MM.1S (cell line): Measurements from ENCODE around the gene KMT2D.

ENCODE experiments used
- DNase-seq: peaks from one replicate; pipeline ENCODE4 v3.0.0-alpha.2; 2015
- H2AFZ ChIP-seq: fragments of 300-600 bp; sonication (generic); 2 replicates; pipeline ENCODE4 v1.6.0; 2016; ENCODE audit warnings: antibody characterized with exemption, low read length
- H3F3A ChIP-seq: fragments of 300-600 bp; sonication (generic); 2 replicates; pipeline ENCODE4 v1.6.1; 2016; ENCODE audit warnings: mild to moderate bottlenecking, antibody characterized with exemption, low read length, moderate library complexity, mixed read lengths; ENCODE audit not compliant: insufficient read depth
- H3K27ac ChIP-seq: fragments of 300-600 bp; sonication (generic); 2 replicates; pipeline ENCODE4 v1.5.1; 2016; ENCODE audit warnings: mild to moderate bottlenecking, low read length
- H3K27me3 ChIP-seq: fragments of 300-600 bp; sonication (generic); replicated peaks from 2 replicates; pipeline ENCODE4 v1.6.0; 2016; ENCODE audit warnings: low read length; ENCODE audit not compliant: insufficient read depth
- H3K36me3 ChIP-seq: fragments of 300-600 bp; sonication (generic); replicated peaks from 2 replicates; pipeline ENCODE4 v1.6.1; 2016; ENCODE audit warnings: mild to moderate bottlenecking, low read length, mixed read lengths; ENCODE audit not compliant: insufficient read depth
- H3K4me1 ChIP-seq: fragments of 300-600 bp; sonication (generic); 2 replicates; pipeline ENCODE4 v1.6.1; 2016; ENCODE audit warnings: low read length, mixed read lengths
- H3K4me2 ChIP-seq: fragments of 300-600 bp; sonication (generic); 2 replicates; pipeline ENCODE4 v1.6.0; 2016; ENCODE audit warnings: low read depth, low read length
- H3K4me3 ChIP-seq: fragments of 300-600 bp; sonication (generic); 2 replicates; pipeline ENCODE4 v1.5.1; 2016; ENCODE audit warnings: low read length, mixed read lengths
- H3K79me2 ChIP-seq: fragments of 300-600 bp; sonication (generic); 2 replicates; pipeline ENCODE4 v1.6.1; 2016; ENCODE audit warnings: mixed run types, low read length, mixed read lengths
- H3K9ac ChIP-seq: fragments of 300-600 bp; sonication (generic); 2 replicates; pipeline ENCODE4 v1.6.1; 2016; ENCODE audit warnings: low read length, mixed read lengths
- H3K9me2 ChIP-seq: fragments of 300-600 bp; sonication (generic); replicated peaks from 2 replicates; pipeline ENCODE4 v1.6.1; 2016; ENCODE audit warnings: mild to moderate bottlenecking, low read length, mixed read lengths; ENCODE audit not compliant: insufficient read depth
- H3K9me3 ChIP-seq: fragments of 300-600 bp; sonication (generic); replicated peaks from 2 replicates; pipeline ENCODE4 v1.6.1; 2016; ENCODE audit warnings: mild to moderate bottlenecking, low read length, mixed read lengths; ENCODE audit not compliant: insufficient read depth
- H4K20me1 ChIP-seq: fragments of 300-600 bp; sonication (generic); 2 replicates; pipeline ENCODE4 v1.6.1; 2016; ENCODE audit warnings: mild to moderate bottlenecking, low read length, moderate library complexity, mixed read lengths; ENCODE audit not compliant: insufficient read depth
- EZH2 ChIP-seq: fragments of 300-600 bp; sonication (generic); optimal IDR thresholded peaks from 2 replicates; pipeline ENCODE3; 2017; ENCODE audit warnings: low read depth, mild to moderate bottlenecking, antibody characterized with exemption, low read length, mixed read lengths
- EZH2phosphoT487 ChIP-seq: fragments of 300-600 bp; sonication (generic); IDR thresholded peaks from 2 replicates; pipeline ENCODE4 v1.6.1; 2018; ENCODE audit warnings: antibody characterized with exemption, low read length
- TF ChIP-seq, protein P1 (sequence below): fragments of 300-600 bp; sonication (generic); IDR thresholded peaks from 2 replicates; pipeline ENCODE4 v1.5.1; 2016; ENCODE audit warnings: antibody characterized with exemption, low read length, mixed read lengths

The KMT2D gene

GRCh38 chr12:49043241-49043640, 17.4 kb downstream of the KMT2D start:
- Histone ChIP-seq H3K79me2 (no peaks in the 10 kb centered on the region), H4K20me1 (no peaks in the 10 kb centered on the region), H3K27ac (no peak overlapping the region), H3K36me3 (no peaks in the 10 kb centered on the region; the same call in 1 of the 2 replicates), H3K4me2 (no peak overlapping the region), H2AFZ (no peak overlapping the region), H3K4me3 (no peak overlapping the region), H3F3A (no peaks in the 10 kb centered on the region), H3K9me3 (no peaks in the 10 kb centered on the region), H3K9me2 (no peaks in the 10 kb centered on the region), H3K27me3 (no peaks in the 10 kb centered on the region), H3K9ac (no peak overlapping the region), H3K4me1 (no peaks in the 10 kb centered on the region)
- TF ChIP-seq, protein P1, sequence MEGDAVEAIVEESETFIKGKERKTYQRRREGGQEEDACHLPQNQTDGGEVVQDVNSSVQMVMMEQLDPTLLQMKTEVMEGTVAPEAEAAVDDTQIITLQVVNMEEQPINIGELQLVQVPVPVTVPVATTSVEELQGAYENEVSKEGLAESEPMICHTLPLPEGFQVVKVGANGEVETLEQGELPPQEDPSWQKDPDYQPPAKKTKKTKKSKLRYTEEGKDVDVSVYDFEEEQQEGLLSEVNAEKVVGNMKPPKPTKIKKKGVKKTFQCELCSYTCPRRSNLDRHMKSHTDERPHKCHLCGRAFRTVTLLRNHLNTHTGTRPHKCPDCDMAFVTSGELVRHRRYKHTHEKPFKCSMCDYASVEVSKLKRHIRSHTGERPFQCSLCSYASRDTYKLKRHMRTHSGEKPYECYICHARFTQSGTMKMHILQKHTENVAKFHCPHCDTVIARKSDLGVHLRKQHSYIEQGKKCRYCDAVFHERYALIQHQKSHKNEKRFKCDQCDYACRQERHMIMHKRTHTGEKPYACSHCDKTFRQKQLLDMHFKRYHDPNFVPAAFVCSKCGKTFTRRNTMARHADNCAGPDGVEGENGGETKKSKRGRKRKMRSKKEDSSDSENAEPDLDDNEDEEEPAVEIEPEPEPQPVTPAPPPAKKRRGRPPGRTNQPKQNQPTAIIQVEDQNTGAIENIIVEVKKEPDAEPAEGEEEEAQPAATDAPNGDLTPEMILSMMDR: no peak
- no peak for DNase-seq

GRCh38 chr12:49041881-49042484, 18.6 kb downstream of the KMT2D start:
- DNase-seq: no peak
- Histone ChIP-seq H3F3A (no peaks in the 10 kb centered on the region), H3K4me2 (no peak overlapping the region), H3K79me2 (no peaks in the 10 kb centered on the region), H3K36me3 (no peaks in the 10 kb centered on the region; the same call in 1 of the 2 replicates), H3K9me3 (no peaks in the 10 kb centered on the region), H2AFZ (no peak overlapping the region), H3K9me2 (no peaks in the 10 kb centered on the region), H3K4me1 (no peaks in the 10 kb centered on the region), H3K4me3 (no peak overlapping the region), H3K27me3 (no peaks in the 10 kb centered on the region), H3K9ac (no peak overlapping the region), H3K27ac (no peak overlapping the region), H4K20me1 (no peaks in the 10 kb centered on the region)
- no peak for TF ChIP-seq EZH2phosphoT487
- TF ChIP-seq EZH2: no peak
- TF ChIP-seq, protein P1: no peak

DNA sequence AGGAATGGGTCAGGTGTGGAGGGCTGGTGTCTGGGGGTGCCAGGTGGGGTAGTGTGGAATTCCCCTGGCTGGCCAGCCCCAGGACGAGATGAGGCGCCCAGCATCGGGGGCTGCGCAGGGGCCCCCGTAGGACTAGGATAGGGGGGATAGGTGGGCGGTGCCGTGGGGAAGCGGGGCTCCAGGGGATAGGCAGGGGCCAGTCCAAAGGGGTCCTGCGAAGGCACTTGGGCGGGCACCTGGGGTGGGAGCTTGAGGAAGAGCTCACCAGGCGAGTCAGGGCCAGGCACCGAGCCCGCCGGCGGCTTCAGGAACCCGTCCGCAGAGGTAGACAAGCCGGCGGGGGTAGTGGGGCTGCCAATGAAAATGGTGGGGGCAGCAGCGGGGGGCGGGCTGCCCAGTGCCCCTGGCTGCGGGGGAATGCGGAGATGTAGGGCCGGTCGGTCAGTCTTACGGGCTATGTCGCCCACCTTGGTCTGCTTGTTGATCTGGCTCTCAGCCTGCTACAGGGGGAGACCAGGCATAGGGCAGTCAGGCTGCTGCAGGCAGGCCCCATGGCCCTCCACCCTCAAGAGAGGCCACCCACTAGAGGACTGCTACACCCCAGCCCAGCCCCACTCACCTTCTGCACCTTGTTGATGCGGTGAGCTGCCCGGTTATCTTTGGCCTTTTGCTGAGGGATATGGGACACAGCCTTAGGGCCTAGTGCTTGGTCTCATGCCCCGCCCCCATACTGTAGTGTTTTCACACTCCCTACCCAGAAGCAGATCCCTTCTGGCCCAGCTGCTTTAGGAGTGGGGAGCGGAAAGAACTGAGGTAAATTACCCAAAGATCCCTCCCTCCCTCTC, 19.3 kb downstream of the KMT2D start:
- no peak overlapping the region for H3K4me2 ChIP-seq
- no peak overlapping the region for H3K9ac ChIP-seq
- H3K36me3 ChIP-seq: no peaks in the 10 kb centered on the region; the same call in 1 of the 2 replicates
- H3K9me2 ChIP-seq: no peaks in the 10 kb centered on the region
- no peak overlapping the region for H2AFZ ChIP-seq
- no peaks in the 10 kb centered on the region for H3K27me3 ChIP-seq
- H3K9me3 ChIP-seq: no peaks in the 10 kb centered on the region
- TF ChIP-seq EZH2 (no peak), EZH2phosphoT487 (no peak)
- TF ChIP-seq, protein P1: no peak
- no peaks in the 10 kb centered on the region for H4K20me1 ChIP-seq
- no peak overlapping the region for H3K4me3 ChIP-seq
- H3K27ac ChIP-seq: no peak overlapping the region
- H3F3A ChIP-seq: no peaks in the 10 kb centered on the region
- DNase-seq: no peak
- H3K79me2 ChIP-seq: no peaks in the 10 kb centered on the region
- H3K4me1 ChIP-seq: no peaks in the 10 kb centered on the region
